Activated CD8-positive, alpha-beta memory T cell treated with anti-CD3 and anti-CD28 coated beads for 1 hour (primary cell): ENCODE measurements around the gene BEST2.

Experiments used
- DNase-seq, 2 donors: peaks; one replicate each; pipeline ENCODE4 v3.0.0-alpha.2; 2020; ENCODE audit warnings: low read depth in 1 of 2; ENCODE audit errors: extremely low read depth in 1 of 2

The BEST2 gene

GRCh38 chr19:12785431-12786031 lies 33.9 kb downstream of the BEST2 start:
- DNase-seq, result no peak

- no peak for DNase-seq
Measured at GRCh38 chr19:12786141-12786870, 34.7 kb downstream of the BEST2 start.

GRCh38 chr19:12786952-12787351 lies 35.4 kb downstream of the BEST2 start:
- DNase-seq, result no peak

DNA sequence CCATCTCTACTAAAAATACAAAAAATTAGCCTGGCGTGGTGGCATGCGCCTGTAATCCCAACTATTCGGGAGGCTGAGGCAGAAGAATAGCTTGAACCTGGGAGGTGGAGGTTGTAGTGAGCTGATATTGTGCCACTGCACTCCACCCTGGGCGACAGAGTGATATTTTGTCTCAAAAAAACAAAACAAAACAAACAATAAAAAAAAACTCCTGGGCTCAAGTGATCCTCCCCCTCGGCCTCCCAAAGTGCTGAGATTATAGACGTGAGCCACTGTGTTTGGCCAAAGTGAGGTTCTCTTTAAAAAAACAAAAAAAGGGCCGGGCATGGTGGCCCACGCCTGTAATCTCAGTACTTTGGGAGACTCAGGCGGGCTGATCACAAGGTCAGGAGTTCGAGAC lies 35.9 kb downstream of the BEST2 start:
- no peak for DNase-seq

GRCh38 chr19:12788042-12788681 lies 36.6 kb downstream of the BEST2 start:
- DNase-seq, result no peak

DNA sequence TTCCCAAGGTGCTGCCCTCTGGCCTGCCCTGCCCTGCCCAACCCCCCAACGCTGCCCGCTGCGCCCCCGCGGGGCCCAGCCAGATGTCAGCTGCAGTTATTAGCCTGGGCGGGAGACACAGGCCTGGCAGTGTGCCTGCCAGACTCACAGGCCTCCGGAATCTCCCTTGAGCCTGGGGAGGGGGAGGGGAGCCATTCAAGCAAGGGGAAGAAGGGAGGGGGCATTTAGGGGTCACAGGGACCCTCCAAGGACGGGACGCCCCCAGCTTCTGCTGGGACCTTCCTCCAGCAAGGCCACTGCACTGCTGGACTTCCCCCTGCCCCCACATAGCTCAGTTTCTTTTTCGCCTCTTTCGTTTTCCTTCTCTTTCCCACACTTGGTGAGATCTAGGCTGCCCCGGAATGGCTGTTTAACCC lies 37.1 kb downstream of the BEST2 start:
- DNase-seq, result no peak

DNA sequence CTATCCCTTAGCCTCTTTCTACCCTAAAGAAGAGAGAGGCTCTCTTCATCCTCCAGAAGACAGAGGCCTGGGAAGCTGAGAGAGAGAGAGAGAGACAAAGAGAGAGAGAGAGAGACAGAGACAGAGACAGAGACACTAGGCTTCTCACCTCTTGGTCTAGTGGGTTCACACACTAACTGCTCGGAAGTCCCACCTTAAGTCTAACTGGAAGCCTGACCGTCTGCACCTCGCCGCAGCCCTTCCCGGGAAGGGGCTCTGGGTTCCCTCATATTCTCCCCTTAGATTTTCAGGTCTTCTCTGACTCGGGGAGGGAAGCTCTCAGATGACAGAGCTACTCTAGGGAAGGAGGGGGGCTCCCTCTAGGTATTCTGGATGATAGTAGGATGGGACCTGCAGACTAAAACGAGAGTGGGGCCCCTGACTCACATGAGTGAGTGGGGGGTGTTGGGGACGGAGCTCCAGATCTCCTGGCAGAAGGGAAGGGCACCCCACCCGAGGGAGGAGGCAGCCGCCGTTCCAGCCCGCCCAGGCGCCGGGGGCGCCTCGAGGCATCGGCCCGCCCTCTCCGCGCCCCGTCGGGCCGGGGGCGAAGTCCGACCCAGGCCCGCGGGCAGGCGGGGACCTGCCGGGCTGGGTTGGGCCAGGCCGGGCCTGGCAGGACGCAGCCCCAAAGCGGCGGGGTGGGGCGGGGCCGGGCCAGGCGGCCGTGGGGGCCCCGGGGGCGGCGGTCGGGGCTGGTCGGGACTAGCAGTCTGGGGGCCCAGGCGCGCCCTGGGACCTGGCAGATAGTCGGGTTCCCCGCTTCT lies 37.7 kb downstream of the BEST2 start:
- DNase-seq, result no peak

DNA sequence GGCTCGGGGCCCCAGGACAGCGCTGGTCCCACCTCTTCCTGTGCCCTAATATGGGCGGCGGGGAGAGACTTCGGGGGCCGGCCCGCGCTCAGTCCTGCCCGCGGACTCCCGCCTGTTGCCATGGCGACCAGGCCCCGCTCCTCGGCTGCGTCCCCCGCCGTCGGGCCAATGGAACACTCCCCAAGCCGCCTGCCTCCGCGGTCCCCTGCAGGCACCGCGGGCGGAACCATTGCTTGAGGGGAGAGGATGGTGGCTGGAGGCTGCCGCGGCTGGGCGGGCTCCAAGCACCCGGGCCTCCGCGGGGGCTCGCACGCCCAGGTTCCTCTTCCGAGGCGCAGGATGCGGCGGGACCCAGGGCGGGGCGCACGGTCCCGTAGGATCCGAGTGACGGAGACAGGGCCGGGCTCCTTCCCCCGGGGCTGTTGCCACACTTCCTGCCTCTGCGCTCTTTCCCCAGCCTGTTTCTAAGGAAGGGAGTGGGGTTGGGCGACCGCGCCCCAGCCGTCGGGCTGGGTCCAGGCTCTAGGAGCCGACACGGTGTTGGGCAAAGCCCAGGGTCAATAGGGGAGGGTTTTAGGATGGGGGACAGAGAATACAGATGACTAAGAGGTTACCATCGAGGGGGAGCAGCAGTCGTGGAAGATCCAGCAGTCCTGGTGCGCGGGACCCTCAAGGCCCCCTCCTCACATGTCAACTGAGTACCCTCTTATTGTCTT lies 38.5 kb downstream of the BEST2 start:
- peak; percentile 87 to 89 for DNase-seq

GRCh38 chr19:12790628-12791344 lies 39.2 kb downstream of the BEST2 start:
- no peak for DNase-seq

DNA sequence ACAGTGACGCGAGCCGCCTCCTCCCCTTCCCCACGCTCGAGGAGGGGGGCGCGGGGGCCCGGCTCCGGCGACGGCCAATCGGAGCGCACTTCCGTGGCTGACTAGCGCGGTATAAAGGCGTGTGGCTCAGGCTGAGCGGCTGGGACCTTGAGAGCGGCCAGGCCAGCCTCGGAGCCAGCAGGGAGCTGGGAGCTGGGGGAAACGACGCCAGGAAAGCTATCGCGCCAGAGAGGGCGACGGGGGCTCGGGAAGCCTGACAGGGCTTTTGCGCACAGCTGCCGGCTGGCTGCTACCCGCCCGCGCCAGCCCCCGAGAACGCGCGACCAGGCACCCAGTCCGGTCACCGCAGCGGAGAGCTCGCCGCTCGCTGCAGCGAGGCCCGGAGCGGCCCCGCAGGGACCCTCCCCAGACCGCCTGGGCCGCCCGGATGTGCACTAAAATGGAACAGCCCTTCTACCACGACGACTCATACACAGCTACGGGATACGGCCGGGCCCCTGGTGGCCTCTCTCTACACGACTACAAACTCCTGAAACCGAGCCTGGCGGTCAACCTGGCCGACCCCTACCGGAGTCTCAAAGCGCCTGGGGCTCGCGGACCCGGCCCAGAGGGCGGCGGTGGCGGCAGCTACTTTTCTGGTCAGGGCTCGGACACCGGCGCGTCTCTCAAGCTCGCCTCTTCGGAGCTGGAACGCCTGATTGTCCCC lies 39.9 kb downstream of the BEST2 start, which contains the start of gene JUNB:
Gene JUNB (plus strand): TSS at position 142 of the 706 bp plus-strand sequence. CDS start 286 bp downstream, at position 428.
- DNase-seq, result peak; percentile 95 to 98

- no peak for DNase-seq
Measured at GRCh38 chr19:12792051-12792852, 40.7 kb downstream of the BEST2 start.

- no peak for DNase-seq
Measured at GRCh38 chr19:12792853-12793289, 41.3 kb downstream of the BEST2 start.

GRCh38 chr19:12793290-12794195 lies 42.0 kb downstream of the BEST2 start:
- DNase-seq, result peak; percentile 86 to 90

GRCh38 chr19:12794196-12794941 lies 42.8 kb downstream of the BEST2 start:
- DNase-seq, result no peak

GRCh38 chr19:12794971-12795381 lies 43.4 kb downstream of the BEST2 start:
- DNase-seq, result no peak
